ENCODE measurements around the gene HOXA6.

The HOXA6 gene

DNA sequence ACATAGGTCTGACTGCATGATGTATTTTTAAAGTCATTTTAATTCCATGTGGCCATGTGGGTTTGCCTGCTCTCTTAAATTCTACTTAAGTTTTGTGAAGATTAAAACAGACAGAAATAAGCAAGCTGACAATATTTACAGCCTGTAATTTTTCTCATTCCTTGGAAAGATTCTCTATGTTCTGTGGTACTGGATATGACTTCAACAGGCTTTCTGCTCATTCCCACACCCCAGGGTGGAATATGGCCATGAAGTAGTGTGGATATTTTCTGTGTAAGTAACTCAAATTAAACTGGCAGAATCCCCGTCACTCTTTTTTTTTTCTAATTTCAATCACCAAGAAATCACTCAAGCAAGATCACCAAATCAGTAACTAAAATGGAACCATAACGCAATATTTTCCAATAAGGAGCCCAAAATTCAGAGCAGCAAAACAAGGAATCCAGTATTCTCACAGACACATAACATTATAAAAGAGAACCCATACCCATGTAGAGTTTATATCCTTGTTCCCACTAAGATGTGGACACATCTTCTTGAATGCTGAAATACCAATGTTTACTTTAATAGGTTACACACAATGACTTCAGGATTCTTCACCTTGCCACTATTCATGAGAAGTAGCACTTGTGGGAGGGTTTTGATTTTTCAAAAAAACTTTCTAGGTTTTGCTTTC, 9.8 kb downstream of the HOXA6 start:
- no peak for DNase-seq

DNA sequence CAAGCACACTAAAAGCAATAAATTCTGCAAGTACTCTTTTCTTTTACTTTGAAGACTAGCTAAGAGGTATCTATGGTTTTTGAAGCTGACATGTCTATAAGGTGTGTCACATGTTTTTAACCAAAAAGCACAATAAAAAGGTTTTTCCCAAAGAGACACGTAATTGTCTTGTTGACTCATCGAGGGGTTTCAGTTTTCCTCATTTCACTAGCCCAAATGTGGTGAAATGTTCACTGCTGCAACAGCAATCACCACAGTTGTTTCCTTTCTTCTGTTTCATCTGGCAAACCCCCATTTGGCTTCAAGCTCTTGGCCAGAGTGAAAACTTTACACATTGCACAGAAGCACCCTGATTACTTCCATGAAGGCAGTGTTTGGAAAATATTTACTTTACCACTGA, 13.2 kb downstream of the HOXA6 start:
- DNase-seq = peak; percentile 83

DNA sequence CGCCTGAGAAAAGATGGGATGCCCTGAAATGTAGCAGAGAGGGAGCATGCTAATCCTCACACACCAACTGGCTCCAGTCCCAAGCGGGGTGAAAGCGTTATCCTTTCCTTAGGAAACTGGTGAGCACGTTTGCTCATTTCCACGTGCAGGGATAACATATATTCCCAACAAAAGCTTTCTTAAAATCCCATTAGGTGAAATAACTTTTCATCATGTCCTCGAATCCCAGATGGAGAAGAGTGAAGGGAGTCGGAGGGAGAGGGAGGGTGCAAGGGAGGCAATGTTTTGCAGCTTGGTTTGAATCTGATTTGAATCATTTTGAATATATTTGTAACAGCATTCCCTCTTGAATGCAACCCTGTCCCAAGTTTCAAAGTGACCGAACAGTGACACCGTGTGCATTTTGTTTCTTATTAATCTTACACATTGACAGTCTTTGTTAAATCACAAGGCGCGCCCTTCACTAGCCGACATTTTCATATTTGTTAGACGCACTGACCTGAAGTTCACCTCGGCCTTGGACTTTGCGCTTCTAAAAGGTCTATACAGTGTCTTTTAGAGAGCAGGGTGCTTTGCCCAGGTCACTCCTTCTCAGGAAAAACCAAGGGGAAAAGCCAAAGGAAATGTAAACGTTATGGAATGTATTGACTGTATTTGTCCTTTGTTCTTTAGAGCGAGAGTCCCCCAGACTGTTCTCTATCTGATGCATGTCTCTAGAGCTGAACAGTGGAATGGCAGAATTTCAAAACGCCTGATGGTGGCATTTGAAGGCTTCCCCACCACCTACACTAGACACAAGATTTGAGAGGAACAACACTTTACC, 14.0 kb downstream of the HOXA6 start:
- no peak for DNase-seq

DNA sequence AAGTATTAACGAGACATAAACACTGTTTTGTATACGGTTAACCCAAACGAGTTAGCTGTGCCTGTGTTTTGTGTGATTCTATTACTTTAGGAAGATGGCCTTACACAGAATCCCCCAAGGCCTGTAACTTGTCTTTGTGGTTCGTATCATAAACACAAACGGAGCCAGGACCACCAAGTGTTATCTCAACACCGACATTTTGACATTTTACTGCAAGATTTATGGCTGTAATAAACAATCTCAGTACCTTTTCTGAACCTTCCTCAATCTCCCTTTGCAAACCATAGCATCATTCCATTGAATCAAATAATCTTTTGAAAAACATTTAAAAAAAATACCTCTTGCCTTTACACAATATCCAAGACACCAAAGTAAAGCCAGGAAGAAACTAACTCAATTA, 14.6 kb downstream of the HOXA6 start:
- DNase-seq = no peak

DNA sequence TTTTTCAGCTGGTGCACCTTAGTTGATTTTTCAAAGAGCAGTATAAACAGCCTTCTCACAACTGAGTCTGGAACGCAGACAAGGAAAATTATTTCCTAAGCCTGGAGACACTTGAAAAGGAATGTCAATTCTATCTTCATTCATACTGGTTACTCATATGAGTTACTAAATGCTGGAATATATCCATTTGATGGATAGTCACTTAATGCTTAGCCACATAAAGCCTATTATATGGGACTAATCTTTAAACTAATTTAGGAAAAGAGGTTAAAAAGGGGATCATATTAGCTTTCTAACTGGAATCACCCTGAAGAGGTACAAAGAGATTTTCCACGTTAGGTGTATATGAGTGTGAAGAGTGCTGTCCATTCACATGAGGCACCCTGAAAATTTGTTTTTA, 15.4 kb downstream of the HOXA6 start:
- DNase-seq = no peak

DNA sequence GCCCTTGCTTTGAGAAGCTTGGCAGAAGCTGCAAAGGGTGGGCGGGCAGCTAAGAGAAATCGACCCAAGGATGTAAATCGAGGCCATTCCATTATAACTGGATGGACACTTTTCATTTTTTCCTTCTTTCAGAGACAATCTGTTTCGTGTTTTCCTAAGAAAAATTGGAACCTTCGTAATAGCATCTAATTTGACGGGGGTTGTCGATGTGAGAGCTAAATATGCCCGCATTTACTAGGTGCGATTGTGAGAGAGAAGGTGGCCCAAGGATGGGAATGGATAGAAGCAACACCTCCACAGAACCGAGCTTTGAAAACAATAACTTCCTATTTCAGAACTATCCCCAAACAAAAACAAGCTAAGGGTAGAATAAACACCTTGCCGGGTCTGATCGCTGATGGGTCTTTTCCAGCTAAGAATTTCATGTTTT, 16.2 kb downstream of the HOXA6 start:
- no peak for DNase-seq

DNA sequence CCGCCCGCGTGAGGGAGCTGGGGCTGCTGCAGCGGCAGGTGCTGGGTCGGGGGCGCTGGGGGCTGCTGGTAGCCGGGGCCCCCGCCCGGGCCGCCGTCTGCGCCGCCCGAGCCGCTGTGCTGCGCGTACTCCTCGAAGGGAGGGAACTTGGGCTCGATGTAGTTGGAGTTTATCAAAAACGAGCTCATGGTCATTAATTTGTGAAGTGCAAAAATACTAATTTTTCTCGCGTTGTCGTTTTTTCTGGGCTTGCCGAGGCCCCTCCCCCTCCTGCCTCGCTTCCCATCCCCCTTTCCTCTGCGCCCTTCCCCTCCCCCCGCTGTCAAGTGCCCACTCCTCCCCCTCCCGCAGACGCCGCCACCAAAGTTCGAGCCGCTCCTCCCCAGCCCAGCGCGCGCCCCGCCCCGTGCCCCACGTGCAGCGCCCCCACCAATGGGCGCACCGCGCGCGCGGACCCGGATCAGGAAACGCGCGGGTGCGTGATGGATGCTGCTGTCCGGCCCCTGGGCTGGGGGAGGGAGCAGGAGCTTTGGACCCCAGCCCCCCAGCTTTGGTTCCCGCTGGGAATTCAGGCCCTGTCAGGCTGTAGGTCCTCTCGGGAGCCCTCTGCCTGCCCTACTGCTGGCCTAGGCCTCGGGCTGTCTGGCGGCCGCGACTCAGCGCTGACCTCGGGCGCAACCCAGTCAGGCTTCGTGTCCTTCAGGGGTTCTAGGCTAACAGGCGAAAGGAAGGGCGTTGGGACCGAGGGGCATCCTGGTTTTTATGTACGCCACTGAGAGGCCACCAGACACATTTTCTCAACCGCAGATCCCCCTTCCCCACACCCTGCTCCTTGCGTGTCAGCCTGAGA, 16.8 kb downstream of the HOXA6 start, which contains the start of gene HOXA4:
Gene HOXA4, minus strand, starts transcription at position 218 of the 850 bp plus-strand sequence. Its CDS starts 24 bp downstream, at position 194.
- peak; percentile 90 for DNase-seq

DNA sequence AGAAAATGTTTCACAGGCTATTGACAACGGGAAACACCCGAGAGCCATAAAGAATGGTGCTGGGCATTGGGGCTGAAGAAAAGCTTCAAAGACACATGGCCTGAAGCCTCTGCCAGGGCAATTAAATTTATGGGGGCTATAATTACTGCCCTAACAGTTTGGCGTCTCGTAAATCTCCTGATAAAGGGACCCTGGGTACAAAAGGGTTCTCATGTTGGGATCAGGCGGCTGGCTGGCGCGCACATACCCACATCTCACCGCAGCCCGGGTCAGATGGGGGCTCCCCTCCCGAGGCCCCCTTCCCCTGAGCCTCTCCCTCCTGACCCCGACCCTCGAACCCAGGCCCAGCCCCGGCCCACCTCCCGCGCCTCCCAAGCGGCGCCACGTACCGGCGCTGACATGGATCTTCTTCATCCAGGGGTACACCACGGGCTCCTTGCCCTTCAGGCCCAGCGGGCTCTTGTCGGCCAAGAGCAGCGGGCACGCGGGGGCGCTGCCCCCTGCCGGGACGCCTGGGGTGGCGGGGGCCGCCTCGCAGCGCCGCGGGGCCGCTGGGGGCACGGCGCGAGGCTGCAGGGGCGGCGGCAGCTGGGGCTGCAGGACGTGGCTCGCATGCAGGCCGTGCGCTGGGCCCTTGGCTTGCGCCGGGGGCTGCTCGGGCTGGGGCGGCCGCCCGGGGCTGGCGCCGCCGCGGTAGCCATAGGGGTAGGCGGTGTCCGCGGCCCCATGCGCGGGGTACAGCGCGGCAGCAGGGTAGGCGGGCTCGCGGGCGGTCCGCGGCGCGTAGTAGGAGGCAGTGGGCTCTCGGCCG, 17.6 kb downstream of the HOXA6 start:
- DNase-seq = peak; percentile 59

DNA sequence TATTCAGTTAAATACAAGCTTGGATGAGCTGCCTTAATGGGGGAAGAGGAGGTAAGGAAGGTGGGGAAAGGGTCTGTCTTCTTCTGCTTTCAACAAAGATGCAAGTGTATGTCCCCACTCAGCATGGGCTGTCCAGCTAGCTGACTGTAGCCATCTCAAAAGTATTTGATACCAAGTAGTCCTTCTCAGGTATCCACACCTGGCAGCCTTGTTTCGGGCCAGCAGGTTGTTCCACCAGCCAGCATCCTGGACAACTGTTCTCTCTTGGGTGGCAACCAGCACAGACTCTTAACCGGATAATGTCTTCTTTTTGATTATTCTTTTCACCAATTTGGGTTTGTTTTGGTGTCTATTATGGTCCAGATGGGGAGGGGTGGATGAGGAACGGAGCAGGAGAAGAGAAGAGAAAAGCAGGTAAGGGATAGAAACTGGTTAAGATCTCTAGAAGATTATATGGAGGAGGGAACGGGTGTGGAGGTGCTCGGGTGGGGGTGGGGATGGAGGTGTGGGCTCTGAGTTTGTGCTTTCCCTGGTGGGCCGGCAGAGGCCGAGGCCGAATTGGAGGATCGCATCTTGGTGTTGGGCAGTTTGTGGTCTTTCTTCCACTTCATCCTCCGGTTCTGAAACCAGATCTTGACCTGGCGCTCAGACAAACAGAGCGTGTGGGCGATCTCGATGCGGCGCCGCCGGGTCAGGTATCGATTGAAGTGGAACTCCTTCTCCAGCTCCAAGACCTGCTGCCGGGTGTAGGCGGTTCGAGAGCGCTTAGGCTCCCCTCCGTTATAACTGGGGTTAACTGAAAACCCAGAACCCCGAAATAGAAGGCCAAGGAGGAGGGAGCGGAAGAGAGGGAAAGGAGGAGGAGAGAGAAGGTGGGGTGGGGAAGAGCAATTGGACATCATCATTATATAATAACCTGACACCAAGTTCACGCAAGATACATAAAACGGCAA, 18.5 kb downstream of the HOXA6 start:
- DNase-seq = no peak

DNA sequence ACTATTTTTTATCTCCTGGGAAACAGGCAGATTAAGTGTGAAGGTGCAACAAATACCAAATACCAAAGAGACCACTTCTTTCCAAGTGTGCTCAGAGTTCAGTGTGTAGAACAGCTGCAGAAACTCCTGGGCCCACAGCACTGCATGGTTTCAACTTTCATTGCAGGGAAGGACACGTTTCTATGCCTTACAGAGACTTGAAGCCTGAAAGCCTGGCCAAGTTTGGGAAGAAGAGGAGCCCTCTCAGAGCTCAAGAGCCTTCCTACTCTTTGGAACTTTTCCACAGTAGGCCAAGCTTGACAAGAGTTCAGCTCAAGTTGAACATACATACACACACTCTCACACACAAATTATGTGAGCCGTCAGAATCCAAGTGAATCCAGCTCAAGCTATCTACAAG, 19.5 kb downstream of the HOXA6 start:
- DNase-seq = no peak

DNA sequence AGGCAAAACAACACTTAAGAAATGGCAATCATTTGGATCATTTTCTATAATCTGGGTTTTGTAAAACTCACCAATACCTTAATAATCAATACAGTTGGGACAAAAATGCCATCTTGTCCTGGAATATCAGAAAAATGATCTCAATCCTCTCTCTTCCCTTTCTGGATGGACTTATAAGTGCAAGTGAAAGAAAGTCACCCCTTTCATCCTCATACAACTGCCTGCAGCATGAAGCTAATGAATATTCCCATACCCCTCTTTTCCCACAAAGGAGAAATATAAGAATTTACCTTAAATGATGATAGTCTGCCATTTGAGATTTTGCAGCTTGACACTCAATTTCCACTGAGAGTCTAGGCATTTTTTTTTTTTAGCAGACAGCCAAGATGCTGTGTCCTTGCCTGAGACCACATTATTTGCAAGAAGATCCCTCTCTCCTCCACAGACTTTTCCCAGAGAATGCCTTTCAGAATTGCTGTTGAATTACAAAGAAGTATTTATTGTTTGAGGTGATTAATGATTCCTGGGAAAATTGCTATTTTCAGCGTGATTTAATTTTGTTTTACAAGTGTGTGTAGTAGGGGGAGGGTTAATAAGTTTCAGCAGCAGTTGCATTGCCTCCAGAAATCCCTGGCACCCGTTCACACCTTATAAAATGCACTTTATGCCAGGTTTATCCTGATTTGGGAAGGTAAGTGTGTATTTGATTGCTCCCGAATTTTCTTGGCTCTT, 20.8 kb downstream of the HOXA6 start:
- no peak for DNase-seq

DNA sequence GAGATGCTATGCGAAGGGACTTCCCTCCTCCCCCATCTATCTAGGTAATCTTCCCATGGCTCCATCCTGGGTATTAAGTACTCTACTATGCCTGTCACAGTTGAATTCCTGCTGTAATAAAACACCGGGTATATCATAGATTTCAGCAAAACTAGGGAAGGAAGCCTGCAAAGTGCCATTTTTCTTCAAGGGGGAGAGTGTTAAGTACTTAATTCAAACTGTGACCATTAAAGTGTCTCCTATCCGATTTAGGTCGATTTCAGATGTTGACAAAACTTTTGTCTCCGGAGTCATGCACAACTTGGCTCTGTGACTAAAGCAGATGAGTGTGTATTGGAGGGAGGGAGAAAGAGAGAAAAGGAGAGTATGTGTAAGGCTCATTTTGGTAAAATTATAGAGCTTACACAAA, 21.6 kb downstream of the HOXA6 start:
- no peak for DNase-seq

DNA sequence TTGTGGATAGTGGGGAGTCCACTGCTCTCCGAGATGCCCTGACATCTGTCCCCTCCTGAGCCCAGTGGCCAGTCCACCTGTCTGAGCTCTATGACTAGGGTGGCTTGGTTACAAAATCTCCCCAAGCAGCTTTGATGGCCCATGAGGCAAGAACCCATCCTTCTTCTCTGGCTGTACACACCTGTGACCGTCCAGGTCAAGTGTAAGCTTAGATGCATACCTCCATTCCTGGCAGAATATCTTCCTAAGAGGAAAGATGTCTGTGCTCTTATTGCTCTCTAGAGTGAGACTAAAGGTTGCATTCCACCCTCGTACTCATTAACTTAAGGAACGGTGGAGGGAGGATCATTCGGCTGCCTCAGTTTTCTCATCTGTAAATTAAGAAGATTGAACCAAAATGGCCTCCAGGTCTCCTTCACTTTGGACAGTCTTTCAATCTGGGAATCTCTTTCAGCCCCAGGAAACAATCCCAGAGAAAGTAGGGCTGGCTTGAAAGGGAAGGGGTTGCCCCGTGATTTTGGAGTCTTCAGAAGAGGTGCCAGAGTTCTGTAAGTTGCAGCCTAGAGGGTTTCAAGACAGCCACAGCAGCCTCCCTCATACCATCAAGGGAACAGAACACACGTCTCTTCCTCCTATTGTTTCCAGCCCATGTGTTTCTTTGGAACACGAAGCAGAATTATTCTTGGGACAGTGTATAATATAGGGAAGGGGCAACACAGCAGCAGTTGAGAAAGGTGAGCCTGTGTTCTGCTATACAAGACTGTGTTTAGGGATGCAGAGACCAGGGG, 22.5 kb downstream of the HOXA6 start:
- DNase-seq = no peak

DNA sequence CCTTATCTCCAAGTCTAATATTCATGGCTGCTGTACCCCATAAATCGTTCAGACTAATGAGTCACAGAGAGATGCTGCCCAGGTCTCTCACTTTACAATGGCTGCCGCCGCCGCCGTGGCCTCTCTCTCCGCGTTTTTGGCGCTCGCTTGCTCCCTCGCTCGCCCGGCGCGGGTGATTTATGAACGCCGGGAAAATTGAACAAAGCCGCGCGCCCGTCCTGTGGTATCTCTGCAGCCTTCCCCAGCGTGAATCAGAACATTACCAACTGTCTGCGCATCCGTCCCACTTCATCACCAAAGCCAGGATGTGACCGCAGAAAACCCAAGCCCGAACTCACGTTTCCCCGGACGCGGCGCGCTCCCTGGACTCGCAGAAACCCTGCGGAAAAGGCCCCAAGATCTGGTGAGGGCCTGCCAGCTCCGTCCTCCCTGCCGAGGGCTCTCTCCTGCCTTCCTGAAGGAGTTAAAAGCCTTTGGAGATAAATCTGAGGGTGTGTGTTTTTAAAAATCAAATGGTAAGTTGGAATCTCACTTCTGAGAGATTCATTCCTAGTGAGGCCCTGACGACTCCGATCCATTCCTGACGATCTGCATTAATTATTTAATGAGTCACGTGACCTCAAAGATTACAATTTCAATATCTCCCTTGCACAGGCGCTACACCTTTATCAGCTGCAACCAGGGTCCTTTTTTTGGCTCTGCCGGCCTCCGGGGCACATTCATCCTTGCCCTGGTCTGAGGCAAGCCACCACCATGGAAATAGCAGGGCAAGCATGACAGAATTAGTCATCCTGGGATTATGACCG, 23.3 kb downstream of the HOXA6 start:
- peak; percentile 79 for DNase-seq

DNA sequence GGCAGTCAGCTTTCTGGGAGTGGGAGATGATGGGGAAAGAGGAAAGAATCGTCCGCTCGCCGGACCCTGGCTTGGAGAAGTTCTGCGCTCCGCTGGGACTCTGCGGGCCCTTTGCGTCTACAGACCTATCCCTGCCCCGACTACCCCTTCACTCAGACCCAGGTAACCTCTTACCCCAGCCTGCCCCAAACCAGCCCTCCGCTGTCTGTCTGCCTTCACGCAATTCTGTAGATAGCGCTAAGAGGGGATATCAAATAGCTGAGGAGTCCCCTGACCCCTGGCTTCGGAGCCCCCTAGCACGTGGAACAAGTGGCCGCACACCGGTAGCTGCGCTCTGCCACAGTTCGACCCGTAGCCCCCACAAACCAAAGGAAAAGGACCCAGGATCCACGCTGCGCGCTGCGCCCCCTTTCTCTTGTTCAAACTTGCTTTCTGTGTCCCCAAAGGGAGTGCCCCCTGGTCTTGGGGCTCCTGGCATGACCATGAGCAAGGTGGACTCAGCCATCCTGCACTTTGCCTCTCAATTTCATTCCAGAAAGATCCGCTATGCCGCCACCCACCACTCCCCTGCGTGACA, 24.0 kb downstream of the HOXA6 start:
- DNase-seq = no peak

DNA sequence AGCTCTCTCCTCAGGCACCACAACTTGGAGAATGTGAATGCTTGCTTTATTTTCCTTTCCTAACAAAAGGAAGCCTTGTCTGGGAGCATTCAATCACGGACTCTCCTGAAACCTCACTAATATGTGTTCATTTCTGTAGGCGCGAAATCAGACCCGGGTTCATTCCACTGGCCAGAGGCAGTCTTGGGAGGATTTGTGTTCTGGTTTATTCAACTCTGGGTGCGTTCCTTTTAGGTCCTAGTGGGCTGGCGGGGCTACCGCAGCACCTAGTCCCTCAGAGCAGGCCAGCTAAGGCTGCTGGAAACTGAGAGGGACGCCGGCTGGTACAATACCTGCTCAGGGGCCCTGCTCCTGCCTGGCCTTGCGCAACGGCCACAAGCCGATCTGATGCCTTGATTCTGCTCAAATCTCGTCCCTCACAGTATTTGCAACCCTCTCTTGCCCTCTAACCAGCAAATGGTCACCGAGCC, 24.5 kb downstream of the HOXA6 start:
- no peak for DNase-seq

DNA sequence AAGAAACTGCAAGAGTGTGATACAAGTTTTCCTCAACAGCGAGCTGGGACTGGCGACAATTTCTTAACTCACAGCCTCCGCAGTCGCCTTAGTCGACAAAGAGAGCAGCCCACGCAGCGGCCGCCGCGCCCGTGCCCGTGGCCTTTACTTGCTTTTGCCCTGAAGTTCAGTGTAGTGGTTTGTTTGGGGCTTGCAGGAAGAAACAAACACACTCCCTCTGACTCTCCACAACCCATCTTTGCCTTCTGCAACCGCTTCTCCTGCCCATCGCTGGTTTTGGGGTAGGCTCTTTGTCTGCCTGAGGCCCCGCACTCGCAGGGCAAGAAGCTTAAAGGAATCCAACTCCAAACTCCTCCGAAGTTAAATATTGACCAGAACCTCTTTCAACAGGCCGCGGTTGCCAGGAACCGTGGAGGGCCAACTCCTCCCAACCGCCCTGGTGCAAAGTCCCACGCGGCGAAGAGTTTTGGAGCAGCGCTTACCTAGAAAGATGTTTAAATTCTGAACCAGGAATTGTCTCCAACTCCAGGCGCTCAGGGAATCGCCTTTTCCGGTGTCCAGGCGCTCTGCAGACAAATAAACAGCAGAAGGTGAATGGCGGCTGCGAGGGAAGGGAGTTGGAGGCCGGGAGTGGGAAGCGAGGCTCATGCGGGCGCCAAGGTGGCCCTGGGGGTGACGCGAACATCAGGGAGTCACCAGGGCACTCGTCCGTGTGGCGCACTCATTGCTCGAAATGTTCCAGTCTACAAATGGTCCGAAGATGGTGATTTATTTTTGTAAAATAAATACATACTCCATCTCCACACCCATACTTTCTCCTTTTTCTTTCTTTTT, 25.3 kb downstream of the HOXA6 start:
- DNase-seq = no peak
